ENCODE measurements around the gene ALCAM.

The ALCAM gene

DNA sequence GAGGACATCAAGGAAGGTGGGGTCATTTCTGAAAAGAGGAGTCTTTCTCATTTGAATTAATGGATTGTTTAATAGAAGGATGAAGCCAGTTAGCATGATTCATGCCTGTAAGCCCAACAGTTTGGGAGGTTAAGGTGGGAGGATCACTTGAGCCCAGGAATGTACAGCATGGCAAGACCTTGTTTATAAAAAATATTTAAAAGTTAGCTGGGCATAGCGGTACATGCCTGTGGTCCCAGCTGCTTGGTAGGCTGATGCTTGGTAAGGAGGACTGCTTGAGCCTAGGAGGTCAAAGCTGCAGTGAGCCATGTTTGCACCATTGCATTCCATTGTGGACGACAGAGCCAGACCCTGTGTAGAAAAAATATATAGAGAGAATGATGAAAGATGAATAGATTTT, 165.5 kb downstream of the ALCAM start:
- no peak for DNase-seq (ENCODE audit: low read depth)

DNA sequence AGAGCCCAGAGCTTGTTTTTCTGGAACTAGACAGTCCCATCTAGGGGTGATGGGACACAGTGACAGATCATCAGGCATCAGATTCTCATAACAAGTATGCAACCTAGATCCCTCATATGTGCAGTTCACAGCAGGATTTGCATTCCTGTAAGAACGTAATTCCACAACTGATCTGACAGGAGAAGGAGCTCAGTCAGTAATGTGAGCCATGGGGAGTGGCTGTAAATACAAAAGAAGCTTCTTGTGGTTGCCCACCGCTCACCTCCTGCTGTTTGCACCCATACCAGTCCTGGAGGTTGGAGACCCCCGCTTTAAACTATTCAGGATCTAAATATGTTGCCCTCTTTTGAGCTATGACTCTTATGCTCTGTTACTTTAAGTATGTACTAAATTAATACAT, 167.3 kb downstream of the ALCAM start:
- DNase-seq (ENCODE audit: low read depth) = no peak

DNA sequence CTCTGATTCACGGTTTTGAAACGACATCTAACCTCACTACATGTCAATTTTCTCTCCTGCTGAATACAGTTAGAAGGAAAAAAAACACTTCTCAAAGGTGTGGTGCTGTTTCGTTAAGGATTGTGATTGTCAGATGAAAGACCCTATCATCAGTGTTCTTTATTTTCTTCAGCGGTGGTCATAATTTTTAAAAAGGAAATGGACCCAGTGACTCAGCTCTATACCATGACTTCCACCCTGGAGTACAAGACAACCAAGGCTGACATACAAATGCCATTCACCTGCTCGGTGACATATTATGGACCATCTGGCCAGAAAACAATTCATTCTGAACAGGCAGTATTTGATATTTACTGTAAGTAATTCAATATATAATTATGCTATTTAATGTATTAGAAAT, 167.8 kb downstream of the ALCAM start:
- DNase-seq (ENCODE audit: low read depth) = no peak

DNA sequence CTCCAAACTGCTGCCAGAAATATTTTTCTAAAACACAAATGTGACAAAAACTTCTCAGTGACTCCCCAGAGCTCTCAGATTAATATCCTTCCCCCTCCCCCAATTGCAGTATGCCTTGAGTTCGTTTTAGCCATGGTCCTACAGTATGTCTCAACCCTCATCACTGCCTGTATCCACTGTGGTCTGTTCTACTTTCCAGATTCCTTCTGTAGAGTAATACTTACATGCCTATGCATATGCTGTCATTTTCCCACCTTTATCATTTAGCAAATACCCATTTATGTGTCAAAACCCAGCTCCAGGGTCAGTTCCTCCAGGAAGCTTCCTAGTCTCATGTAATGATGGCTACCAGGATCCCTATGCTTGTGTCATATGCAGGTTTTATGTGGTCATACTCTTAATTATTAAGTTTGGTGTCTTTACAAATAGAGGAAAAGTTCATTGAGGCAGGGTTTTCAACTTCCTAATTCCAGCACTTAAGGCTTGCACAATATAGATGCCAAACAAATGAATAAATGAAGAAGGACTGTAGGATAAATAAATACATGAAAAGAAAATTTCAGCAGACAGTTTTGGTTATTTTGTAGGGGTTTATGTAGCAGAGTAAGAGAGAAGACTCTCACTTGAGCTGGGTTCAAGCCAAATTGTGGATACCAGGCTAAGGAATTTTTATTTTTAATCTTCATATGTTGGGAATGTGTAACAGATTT, 170.8 kb downstream of the ALCAM start:
- no peak for DNase-seq (ENCODE audit: low read depth)

DNA sequence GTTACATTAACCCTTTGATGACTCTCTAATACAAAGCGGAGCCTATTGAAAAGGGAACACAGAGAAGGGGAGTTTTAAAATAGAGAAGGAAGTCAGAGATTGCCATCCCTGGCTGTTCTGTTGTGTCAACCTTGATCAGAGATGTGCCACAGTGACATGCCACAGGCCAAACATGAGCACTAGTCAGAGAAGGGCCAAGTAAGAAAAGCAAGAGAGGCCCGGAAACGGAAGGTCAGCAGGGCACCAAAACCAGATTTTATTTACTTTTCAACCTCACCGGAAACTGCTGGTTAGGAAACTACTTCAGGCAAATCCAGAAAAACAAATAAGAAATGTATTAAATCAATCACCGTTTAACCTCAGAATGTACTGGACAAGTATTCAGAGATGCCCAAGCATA, 171.8 kb downstream of the ALCAM start:
- DNase-seq (ENCODE audit: low read depth) = no peak

DNA sequence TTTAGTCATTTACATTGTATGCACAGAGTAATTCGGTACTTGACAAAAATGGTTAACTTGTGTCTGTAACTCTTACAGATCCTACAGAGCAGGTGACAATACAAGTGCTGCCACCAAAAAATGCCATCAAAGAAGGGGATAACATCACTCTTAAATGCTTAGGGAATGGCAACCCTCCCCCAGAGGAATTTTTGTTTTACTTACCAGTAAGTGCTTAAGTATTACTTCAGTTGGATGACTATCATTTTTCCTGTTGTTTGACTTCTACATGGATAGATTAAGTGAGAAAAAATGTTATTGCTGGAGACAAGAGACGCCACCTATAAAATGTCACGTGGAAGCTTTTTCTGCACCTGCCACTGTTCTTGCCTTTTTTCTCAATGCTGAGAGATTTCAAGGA, 173.2 kb downstream of the ALCAM start:
- DNase-seq (ENCODE audit: low read depth) = no peak

DNA sequence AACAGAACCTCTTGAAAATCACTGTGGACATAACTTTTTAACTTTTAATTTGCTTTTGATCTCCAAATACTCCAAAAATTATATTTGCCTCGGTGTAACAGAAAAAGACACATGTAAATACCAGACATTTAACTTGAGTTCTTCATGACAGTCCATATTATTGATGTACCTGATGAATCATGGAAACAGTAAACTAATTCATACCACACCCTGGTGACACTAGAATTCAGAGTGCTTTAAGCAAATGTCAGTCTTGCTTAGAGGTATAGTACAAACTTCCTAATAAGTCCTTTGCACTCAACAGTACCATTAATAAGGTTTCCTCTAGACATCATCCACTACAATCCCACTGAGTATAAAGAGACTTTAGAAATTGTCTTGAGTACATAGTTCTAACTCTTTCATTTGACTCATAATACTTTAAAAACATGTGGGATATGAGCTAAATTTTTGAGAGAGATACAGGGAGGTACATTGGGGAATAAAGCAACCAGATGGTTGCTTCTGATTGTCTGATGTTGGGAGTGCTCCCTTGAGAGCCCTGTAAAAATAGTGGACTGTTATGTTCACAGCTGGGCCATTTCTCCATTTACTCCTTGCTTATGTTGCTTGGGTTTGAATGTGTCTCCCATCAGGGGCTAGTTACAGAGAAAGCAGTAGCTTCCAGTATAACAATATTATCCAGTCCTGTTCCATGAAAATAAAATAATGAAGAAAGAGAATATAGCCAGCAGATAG, 175.7 kb downstream of the ALCAM start:
- DNase-seq (ENCODE audit: low read depth) = no peak

DNA sequence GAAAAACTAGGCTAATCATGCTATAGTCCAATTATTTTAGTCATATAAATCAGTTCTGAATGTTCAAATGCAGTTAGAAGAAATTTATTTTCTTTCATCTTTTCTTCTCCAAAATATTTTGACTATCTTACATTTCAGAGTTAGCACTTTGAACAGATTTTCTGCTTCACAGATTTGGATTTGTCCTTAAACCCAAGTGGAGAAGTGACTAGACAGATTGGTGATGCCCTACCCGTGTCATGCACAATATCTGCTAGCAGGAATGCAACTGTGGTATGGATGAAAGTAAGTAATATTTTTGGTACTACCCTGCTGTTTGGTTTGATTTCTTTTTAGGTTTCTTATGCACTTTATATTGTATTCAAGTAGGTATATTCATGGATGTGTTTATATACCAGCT, 178.3 kb downstream of the ALCAM start:
- no peak for DNase-seq (ENCODE audit: low read depth)

DNA sequence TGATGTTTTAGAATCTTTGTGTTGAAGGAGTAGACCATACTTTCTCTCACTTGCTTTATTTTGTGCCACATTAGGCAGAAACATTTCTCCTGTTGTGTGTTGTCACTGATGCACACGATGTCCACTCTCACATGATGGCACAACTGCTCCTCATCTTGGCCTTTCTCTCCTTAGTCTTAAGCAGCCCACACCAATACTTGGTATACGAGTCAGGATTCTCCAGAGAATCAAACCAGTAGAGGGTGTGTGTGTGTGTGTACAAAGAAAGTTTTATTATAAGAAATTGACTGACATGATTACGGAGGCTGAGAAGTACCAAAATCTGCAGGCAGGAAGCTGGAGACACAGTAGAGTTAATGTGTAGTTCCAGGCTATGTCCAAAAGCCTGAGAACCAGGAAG, 187.1 kb downstream of the ALCAM start:
- no peak for DNase-seq (ENCODE audit: low read depth)

DNA sequence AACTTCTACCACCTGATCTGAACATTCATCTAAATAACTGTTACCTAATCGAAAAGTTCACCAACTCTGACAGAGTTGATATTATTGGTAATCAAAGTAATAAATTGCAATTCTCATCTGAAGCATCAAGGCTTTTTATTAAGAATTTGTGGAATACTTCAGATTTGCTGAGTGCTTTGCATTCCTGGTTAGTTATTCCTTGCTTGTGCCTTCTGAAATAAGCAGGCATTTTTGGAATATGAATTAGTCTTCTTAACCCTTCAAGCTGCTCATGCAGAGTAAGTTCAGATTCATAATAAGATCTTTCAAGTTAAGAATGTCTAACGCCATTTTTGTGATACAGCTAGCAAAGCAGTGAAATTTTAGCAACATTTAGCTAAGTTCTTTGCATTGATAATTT, 188.5 kb downstream of the ALCAM start:
- DNase-seq (ENCODE audit: low read depth) = no peak

DNA sequence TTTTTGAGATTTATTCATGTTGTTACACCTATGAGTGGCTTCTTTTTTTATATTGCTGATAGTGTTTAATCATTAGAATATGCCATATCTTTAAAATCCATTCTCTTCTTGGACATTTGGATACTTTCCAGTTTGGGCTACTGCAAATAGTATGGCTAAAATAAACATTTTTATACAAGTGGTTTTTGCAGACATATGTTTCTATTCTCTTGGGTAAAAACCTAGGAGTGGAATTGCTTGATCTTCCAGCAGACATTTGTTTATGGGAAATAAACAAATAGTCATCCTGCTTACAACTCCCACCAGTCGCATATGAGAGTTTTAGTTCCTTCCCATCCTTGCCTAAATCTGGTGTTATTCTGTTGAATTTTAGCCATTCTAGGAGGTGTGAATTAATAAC, 193.1 kb downstream of the ALCAM start:
- no peak for DNase-seq (ENCODE audit: low read depth)

DNA sequence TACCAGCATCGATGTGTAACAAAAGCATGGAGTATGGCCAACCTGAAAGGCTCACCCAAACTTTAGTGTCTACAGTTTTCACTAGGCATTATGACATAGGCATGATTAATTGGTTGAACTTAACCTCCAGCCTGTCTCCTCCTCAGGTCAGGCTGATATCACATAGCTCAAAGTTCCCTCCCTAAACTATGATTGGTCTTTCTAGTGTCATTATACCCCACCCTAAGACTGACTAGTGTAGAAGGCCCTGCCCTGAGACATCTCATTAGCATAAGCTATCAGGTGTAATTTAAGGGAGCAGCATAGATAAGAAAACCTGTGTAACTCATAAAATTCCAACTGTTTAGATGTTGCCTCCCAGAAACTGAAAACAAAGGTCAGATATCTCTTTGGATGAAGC, 195.2 kb downstream of the ALCAM start:
- no peak for DNase-seq (ENCODE audit: low read depth)

DNA sequence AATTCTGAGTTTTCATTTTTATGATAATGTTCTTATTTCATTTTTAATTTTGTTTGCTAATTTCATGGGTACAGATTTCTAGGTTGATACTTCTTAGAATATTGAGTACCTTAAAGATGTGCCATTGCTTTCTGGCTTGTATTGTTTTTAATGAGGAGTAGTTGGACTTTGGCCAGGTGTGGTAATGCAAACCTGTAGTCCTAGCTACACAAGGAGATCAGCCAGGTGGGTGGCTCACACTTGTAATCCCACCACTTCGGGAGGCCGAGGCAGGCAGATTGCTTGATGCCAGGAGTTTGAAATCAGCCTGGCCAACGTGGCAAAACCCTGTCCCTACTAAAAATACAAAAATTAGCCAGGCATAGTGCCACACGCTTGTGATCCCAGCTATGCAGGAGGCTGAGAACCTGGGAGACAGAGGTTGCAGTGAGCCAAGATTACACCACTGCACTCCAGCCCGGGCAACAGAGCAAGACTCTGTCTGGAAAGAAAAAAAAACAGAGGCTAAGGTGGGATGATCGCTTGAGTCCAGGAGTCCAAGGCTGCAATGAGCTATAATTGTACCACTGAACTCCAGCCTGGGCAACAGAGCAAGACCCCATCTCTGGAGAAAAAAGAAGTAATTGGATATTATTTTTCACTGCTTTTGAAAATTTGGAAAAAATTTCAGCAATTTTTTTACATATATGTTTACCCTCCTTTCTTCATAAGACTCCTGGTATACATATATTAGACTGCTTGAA, 198.0 kb downstream of the ALCAM start:
- no peak for DNase-seq (ENCODE audit: low read depth)

DNA sequence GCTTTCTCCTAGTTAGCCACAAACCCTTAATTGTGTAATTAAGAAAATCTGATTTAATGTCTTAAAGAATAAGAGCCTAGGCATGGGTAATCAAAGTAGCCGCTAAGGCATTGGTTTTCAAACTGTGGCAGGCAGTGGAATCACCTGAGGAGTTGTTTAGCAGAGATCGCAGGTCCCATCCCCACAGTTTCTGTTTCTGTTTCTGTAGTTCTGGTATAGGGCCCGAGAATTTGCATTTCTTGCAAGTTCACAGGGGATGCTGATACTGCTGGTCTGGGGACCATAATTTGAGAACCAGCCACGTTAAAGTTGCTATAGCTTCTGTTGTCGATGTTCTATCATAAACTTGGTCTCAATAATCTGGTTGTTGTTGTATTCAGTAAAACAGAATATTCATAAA, 204.3 kb downstream of the ALCAM start:
- no peak for DNase-seq (ENCODE audit: low read depth)

DNA sequence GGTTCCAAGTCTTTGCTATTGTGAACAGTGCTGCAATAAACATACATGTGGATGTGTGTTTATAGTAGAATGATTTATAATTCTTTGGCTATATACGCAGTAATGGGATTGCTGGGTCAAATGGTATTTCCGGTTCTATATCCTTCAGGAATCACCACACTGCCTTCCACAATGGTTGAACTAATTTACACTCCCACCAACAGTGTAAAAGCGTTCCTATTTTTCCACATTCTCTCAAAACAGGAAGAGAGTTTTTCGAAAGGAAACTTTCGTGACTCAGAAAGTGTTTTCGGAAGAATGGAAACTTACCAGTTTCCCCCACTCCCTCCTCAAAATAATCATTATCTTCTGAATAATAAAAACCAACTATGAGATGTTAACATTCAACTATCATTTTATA, 205.8 kb downstream of the ALCAM start:
- no peak for DNase-seq (ENCODE audit: low read depth)

DNA sequence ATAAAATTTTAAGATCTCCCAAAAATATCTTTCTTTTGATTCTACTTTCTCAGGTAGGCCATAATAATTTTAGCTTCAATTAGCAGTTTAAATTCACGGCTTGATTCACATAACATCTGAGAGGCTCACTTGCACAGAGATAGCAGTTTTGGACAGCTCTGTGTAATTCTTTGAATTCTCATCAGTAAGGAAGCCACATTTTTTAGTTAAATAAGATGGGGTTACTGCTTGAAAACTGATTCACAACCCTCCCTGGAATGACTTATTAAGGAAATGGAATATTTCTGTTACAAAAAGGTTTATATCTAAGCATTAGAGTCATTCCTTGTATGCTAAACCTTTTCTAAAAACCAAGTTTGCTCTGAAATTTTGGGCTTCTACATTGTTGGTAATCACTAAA, 212.7 kb downstream of the ALCAM start:
- DNase-seq (ENCODE audit: low read depth) = no peak

DNA sequence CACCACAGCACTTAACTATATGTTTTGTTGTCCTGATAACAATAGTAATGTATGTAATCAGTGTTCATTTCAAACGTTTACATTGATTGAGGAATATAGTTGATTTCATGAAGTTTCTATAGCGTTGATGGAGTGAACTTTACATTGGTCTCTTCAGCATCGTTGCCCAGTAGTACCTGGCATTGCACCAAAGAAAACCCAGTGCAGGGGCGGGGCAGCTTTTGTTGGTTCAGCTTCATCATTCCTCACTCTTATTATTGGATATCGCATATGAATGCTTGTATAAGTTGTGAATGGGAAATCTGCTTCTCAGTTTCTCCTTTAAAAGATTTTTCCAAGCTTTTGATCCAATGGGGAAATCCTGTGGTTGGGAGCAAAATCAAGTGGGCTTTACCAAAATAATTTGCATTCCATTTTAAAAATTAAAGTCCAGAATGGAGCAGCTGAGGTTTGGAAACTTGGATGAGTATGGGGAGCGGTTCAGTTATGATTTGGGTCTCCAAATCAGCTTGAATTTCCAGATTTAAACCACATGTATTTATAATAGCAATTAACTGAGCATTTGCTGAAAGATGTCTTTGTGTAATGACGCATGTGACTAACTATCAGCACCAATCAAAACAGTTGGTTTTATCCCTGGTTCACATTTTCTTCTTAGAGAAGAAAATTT, 213.7 kb downstream of the ALCAM start:
- DNase-seq (ENCODE audit: low read depth) = no peak

DNA sequence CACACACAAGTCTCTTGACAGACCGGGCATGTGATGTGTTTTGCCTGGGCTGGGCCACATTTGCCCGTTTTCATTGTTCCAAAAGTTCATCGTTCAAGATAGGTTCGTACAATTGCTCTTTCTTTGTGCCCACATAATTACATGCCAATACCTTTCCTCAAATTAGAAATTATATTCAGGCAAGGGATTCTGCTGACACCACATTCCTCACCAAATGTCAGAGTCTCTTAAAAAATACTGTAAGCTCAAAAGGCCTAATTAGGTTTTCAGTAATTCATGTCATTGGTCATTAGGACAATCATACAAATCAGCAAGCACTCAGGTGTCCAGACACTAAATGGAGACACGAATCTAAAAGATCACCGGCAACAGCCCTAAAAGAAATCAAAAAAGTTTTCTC, 215.3 kb downstream of the ALCAM start:
- no peak for DNase-seq (ENCODE audit: low read depth)

DNA sequence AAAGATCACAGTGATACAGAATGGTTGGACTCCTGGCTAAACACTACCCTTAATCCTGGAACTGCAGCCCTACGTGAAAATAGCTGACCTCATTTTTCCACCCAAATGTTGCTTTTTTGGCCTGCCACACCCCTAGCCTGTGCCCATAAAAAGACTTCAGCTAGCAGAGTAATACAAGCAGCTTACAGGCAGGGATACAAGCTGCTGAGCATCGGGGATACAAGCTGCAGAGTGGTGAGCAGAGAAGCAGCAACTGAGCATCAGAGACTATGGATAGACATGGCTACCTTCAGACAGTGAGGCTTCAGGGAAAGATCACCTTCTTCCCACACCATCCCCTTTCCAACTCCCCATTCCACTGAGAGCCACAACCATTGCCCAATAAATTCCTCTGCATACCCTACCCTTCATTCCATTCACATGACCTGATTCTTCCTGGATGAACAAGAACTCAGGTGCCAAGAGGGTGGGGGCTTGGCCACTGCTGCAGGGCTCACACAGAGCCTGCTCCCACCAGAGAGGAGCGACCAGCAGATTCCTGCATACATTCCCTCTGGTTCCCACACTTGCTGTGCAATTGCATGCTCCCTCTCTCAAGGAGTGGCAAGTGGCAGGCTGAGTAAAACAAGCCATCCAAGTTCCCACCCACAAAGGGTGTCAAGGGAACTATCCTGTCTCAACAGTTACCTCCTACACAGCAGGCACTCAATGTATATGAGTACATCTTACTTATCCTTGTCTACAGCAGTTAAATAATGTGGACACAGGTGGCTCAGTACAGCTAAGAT, 217.5 kb downstream of the ALCAM start:
- no peak for DNase-seq (ENCODE audit: low read depth)

DNA sequence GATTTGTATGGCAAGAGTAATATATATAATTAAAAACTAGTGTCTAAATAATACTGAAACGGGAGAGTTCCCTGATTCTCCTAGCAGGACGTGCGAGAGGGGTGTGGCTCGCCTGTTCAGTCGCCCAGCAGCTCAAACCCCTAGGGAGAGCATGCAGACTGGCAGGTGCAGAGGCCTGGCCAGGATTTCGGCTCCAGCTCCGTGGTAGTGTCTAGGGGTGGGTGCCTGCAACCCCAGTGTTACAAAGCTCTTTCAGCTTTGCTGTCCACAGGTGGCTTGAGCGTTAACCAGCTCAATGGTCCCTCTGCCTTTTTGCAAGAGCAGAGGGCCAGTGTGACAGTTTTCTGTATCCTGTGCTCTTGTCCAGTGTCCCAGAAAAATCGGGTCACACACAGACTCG, 226.6 kb downstream of the ALCAM start:
- no peak for DNase-seq (ENCODE audit: low read depth)

DNA sequence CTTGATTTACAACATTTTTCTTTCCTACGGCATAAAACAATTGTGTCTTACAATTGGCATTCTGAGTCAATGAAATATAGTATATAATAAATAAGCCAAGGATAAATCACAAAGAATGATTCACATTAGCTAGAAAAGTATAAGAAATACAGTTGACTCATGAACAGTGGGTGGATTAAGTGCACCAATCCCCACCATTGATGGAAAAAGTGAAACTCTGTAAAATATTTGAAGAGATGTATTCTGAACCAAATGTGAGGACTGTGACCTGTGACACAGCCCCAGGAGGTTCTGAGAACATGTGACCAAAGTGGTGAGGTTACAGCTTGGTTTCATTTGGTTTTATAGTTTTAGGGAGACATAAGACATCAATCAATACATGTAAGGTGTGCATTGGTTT, 227.5 kb downstream of the ALCAM start:
- DNase-seq (ENCODE audit: low read depth) = no peak
